Measurements from ENCODE around the gene NCOA7. TPM values are rescaled to one million over a fixed set of nuclear protein-coding genes. Genes with fewer than 3 reads are reported as not detected.

The NCOA7 gene
- total and polyA plus RNA-seq, 10 of the 15 experiments (the other 5 are each of a cell fraction or from before 2014, with no cell fraction given), result 18.9 to 50.3 (median 34.2) TPM

- H3K9ac ChIP-seq (ENCODE audit: control insufficient read depth, insufficient read depth, low read length), result no peak overlapping the region
- TF ChIP-seq RAD21 (IDR thresholded peaks at IDR 0.05; ENCODE audit: insufficient read depth, low read depth, low read length), result 0 out of 2 replicates have a peak, but pooled peaks have one; percentile 6
- 0 out of 2 replicates have a peak, but pooled peaks have one; percentile 22 for TF ChIP-seq NKRF (conservative IDR thresholded peaks at IDR 0.05)
- no peak for TF ChIP-seq SIN3A (IDR thresholded peaks at IDR 0.05; ENCODE audit: low read depth, low read length)
- TF ChIP-seq GATAD2B (conservative IDR thresholded peaks at IDR 0.05; ENCODE audit: low read depth), result 0 out of 2 replicates have a peak, but pooled peaks have one; percentile 29
- TF ChIP-seq NFYA (IDR thresholded peaks at IDR 0.05; ENCODE audit: borderline replicate concordance, low read depth, low read length), result no peak
- TF ChIP-seq ZBED1 (IDR thresholded peaks at IDR 0.05; ENCODE audit: borderline replicate concordance), result no peak
- TF ChIP-seq, protein P1, sequence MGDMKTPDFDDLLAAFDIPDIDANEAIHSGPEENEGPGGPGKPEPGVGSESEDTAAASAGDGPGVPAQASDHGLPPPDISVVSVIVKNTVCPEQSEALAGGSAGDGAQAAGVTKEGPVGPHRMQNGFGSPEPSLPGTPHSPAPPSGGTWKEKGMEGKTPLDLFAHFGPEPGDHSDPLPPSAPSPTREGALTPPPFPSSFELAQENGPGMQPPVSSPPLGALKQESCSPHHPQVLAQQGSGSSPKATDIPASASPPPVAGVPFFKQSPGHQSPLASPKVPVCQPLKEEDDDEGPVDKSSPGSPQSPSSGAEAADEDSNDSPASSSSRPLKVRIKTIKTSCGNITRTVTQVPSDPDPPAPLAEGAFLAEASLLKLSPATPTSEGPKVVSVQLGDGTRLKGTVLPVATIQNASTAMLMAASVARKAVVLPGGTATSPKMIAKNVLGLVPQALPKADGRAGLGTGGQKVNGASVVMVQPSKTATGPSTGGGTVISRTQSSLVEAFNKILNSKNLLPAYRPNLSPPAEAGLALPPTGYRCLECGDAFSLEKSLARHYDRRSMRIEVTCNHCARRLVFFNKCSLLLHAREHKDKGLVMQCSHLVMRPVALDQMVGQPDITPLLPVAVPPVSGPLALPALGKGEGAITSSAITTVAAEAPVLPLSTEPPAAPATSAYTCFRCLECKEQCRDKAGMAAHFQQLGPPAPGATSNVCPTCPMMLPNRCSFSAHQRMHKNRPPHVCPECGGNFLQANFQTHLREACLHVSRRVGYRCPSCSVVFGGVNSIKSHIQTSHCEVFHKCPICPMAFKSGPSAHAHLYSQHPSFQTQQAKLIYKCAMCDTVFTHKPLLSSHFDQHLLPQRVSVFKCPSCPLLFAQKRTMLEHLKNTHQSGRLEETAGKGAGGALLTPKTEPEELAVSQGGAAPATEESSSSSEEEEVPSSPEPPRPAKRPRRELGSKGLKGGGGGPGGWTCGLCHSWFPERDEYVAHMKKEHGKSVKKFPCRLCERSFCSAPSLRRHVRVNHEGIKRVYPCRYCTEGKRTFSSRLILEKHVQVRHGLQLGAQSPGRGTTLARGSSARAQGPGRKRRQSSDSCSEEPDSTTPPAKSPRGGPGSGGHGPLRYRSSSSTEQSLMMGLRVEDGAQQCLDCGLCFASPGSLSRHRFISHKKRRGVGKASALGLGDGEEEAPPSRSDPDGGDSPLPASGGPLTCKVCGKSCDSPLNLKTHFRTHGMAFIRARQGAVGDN (IDR thresholded peaks at IDR 0.05), result 0 out of 2 replicates have a peak, but pooled peaks have one; percentile 50
- no peak for TF ChIP-seq IRF3 (IDR thresholded peaks at IDR 0.05)
- TF ChIP-seq CBX5 (IDR thresholded peaks at IDR 0.05; ENCODE audit: low read depth), result no peak
- 0 out of 2 replicates have a peak, but pooled peaks have one; percentile 67 for TF ChIP-seq BMI1 (IDR thresholded peaks at IDR 0.05; ENCODE audit: borderline replicate concordance)
- no peak for TF ChIP-seq KAT2A (conservative IDR thresholded peaks at IDR 0.05; ENCODE audit: control insufficient read depth, low read depth, low read length)
- TF ChIP-seq RAD51 (IDR thresholded peaks at IDR 0.05), result no peak
- peak; percentile 45; the same call in 1 of the 2 replicates for TF ChIP-seq JUNB (IDR thresholded peaks at IDR 0.05)
- no peak for TF ChIP-seq GABPA (IDR thresholded peaks at IDR 0.05; ENCODE audit: low read depth)
- TF ChIP-seq ATF7 (IDR thresholded peaks at IDR 0.05; ENCODE audit: low read depth), result peak; percentile 39; the same call in 1 of the 2 replicates
- TF ChIP-seq WRNIP1 (IDR thresholded peaks at IDR 0.05; ENCODE audit: borderline replicate concordance, low read depth, low read length), result no peak
- TF ChIP-seq CREB1 (IDR thresholded peaks at IDR 0.05; ENCODE audit: low read depth), result no peak
- TF ChIP-seq EED (IDR thresholded peaks at IDR 0.05; ENCODE audit: low read depth), result peak; percentile 30; the same call in 1 of the 2 replicates
Observed at GRCh38 chr6:125811259-125811658, 20.5 kb downstream of the NCOA7 start.

More at GRCh38 chr6:125811259-125811658, 20.5 kb downstream of the NCOA7 start:
- DNase-seq (ENCODE audit: low read depth, low spot score) (no peak), ATAC-seq (peak; percentile 61), FAIRE-seq (no peak)
- ChIA-PET POLR2A (interaction anchor here (0.6 to 9.6 kb wide), 7 partner anchors 14 to 175 kb away, joined by 3 to 79 read pairs (median 5); partner anchors contain the start of genes NCOA7 and TRMT11), RAD21 (ENCODE audit: unreplicated experiment) (interaction anchor here (0.7 to 10.0 kb wide), 7 partner anchors 19 to 181 kb away, joined by 3 to 185 read pairs (median 8); partner anchors contain the start of genes HINT3 and NCOA7), SMC1A (ENCODE audit: uncharacterized antibody, unreplicated experiment) (interaction anchor here (0.6 to 15.7 kb wide), 13 partner anchors 9 to 145 kb away, joined by 3 to 325 read pairs (median 4); partner anchors contain the start of genes HINT3 and NCOA7), CTCF (interaction anchor here (0.6 to 10.3 kb wide), 10 partner anchors 9 to 163 kb away, joined by 3 to 197 read pairs (median 8); partner anchors contain the start of gene NCOA7)
- Histone ChIP-seq H2AFZ (ENCODE audit: control insufficient read depth, low read depth, low read length) (peak overlapping the region; percentile 12; the same call in 1 of the 2 replicates), H3K9me3 (replicated peaks; ENCODE audit: control insufficient read depth, insufficient read depth, low read length) (no peaks in the 10 kb centered on the region), H3K4me2 (ENCODE audit: control insufficient read depth, insufficient read depth) (peak overlapping the region; percentile 67), H3K4me1 (ENCODE audit: control insufficient read depth, insufficient read depth, low read length) (peaks cover 71% of the 10 kb centered on the region), H3K79me2 (ENCODE audit: control insufficient read depth, insufficient read depth, low read length) (peaks cover 79% of the 10 kb centered on the region), H3K27me3 (replicated peaks in 1 of 2; ENCODE audit: control insufficient read depth in 2 of 2, insufficient read depth in 2 of 2, low read length in 1 of 2) (no peaks in the 10 kb centered on the region), H4K20me1 (ENCODE audit: control insufficient read depth, insufficient read depth) (no peaks in the 10 kb centered on the region), H3K36me3 (ENCODE audit: control insufficient read depth in 2 of 2, insufficient read depth in 2 of 2, low read length in 1 of 2) (no peaks in the 10 kb centered on the region), H3K27ac (ENCODE audit: control insufficient read depth, insufficient read depth) (peak overlapping the region; percentile 13), H3K4me3 (no peak overlapping the region)
- in situ Hi-C loops (cut with MboI), result no loop called here
- intact Hi-C loops (cut with micrococcal nuclease; ENCODE audit: unreplicated experiment), result no loop called here
- WGBS (ENCODE audit: insufficient coverage, insufficient replicate concordance, low lambda C conversion rate, missing lambda C conversion rate), result 65% methylated on average over 5 of the region's 5 CpGs
- BruUV-seq (replicated peaks), result no TSS peak

All from GM12878 (cell line).